Neural crest cell (in vitro differentiated cells): Measurements from ENCODE around the gene RSPRY1. TPM values are rescaled to one million over a fixed set of nuclear protein-coding genes. Genes with fewer than 3 reads are reported as not detected.
"Not testable (repeated sequence)": the region's sequence is repeated elsewhere in the genome, so short reads cannot be mapped to it uniquely, and the experiment has no call there.

Experiments used
- DNase-seq: peaks from one replicate; pipeline ENCODE4 v3.0.0; 2021; ENCODE audit warnings: low read depth, mixed read lengths, low spot score
- H3K27ac Mint-ChIP-seq: one replicate; pipeline ENCODE4 v1.8.0; 2021; ENCODE audit warnings: mild to moderate bottlenecking, mixed read lengths; ENCODE audit not compliant: unreplicated experiment
- H3K27me3 Mint-ChIP-seq: 2 replicates; pipeline ENCODE4 v1.8.0; 2021; ENCODE audit warnings: low read depth, mild to moderate bottlenecking, mixed read lengths
- H3K36me3 Mint-ChIP-seq: 2 replicates; pipeline ENCODE4 v1.8.0; 2021; ENCODE audit warnings: low read depth, mild to moderate bottlenecking, mixed read lengths
- H3K4me1 Mint-ChIP-seq: 2 replicates; pipeline ENCODE4 v1.8.0; 2021; ENCODE audit warnings: mixed read lengths
- H3K4me3 Mint-ChIP-seq: one replicate; pipeline ENCODE4 v1.8.0; 2021; ENCODE audit warnings: mild to moderate bottlenecking, mixed read lengths
- H3K9me3 Mint-ChIP-seq: 2 replicates; pipeline ENCODE4 v1.8.0; 2021; ENCODE audit warnings: mixed read lengths
- CTCF ChIP-seq: fragments of 200-600 bp; sonication (generic); conservative IDR thresholded peaks from 2 replicates; pipeline ENCODE4 v1.5.0; 2021; ENCODE audit warnings: antibody characterized with exemption, mild to moderate bottlenecking
- total RNA-seq: library from RNA; stranded (reverse); gene quantifications from 2 replicates; pipeline ENCODE4 v1.2.1, GENCODE V29; 2021

The RSPRY1 gene
- total RNA-seq, 1 donor from 2014 or later = 53.4 TPM

- no peak for TF ChIP-seq CTCF
- Mint-ChIP-seq H3K4me3 (peak overlapping the region; percentile 99), H3K27me3 (no peaks in the 10 kb centered on the region), H3K9me3 (no peaks in the 10 kb centered on the region), H3K27ac (no peak overlapping the region), H3K4me1 (peaks cover 50% of the 10 kb centered on the region), H3K36me3 (peaks cover 3% of the 10 kb centered on the region)
- no peak for DNase-seq
Observed at GRCh38 chr16:57184113-57184512, 2.0 kb upstream of the RSPRY1 start.

- H3K9me3 Mint-ChIP-seq = no peaks in the 10 kb centered on the region
- peak overlapping the region; percentile 97 for H3K27ac Mint-ChIP-seq
- no peak for DNase-seq
- TF ChIP-seq CTCF = no peak
- H3K27me3 Mint-ChIP-seq = no peaks in the 10 kb centered on the region
- peak overlapping the region; percentile 99 for H3K4me3 Mint-ChIP-seq
- H3K4me1 Mint-ChIP-seq = peaks cover 52% of the 10 kb centered on the region
- H3K36me3 Mint-ChIP-seq = peaks cover 3% of the 10 kb centered on the region
Observed at GRCh38 chr16:57184887-57185445, 1.2 kb upstream of the RSPRY1 start.

DNA sequence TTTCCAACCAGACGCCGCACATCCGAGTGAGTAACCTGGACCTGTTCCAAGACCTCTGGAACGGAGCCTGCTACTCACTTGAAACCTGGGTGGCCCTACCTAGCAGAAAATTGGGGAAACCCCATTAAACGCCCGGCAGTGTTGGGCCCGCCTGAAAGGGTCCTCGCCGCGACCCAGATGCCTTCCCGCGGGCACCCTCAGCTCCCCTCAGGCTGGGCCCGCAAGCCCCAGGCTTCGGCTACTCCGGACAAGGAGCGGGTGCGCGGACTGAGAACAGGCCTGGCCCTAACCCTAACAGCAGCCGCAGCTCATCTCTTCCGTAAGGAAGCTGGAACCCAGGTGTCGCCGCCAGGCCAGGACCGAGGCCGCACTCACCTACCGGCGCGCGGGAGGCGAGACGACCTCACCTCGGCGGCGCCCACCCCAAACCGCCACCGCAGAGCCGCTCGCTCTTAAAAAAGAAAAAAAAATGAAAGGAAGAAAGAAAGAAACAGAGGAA is 634 bp upstream of the RSPRY1 start:
- TF ChIP-seq CTCF = peak; percentile 21
- Mint-ChIP-seq H3K4me1 (peaks cover 52% of the 10 kb centered on the region), H3K27me3 (no peaks in the 10 kb centered on the region), H3K9me3 (no peaks in the 10 kb centered on the region), H3K4me3 (peak overlapping the region; percentile 99), H3K36me3 (peaks cover 3% of the 10 kb centered on the region), H3K27ac (peak overlapping the region; percentile 97)
- DNase-seq = peak; percentile 4

DNA sequence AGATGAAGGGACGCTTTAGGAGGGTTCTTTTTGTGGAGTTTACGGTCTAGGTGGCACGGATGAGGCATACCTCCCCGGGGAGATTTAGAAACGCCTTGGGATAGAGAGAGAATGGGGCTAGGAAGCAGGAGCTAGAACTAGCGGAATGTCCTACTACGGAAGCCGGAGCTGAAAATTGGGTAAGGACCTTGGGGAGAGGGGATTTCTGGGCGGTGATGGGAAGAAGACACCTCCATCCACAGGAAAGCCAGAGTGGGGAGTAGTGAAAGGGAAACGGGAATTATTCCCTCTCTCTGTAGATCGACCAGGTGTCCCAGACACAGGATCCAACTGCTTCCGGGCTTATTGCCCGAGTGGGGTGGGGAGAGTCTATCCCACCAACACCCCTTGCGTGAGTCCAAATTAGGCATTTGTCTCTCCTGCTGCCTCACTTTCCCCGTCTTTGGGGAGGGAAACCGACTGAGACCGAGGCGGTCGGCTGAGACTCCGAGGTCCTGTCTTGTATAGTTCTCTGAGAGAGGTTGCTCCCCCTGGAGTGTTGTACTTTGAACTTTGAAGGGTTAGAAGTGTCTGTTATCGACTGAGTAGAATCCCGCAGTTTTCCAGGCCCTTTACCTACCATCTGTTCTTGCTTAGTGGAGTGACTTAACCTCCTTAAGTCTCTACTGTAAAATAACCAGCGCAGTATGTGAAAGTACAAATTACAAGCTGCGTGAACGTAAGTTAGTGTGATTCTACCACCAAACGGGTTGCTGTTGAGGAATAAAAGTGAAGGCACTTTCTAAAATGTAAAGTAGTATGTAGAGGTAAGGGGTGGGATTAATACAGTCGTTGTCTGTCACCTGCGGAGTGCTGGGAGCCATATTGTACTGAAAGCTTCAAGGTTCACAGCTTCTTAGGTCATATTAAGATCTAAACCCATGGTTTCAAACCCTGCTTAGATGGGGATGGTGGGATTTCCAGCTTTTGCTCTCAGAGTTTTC is 1.0 kb downstream of the RSPRY1 start:
- peak; percentile 2 for DNase-seq
- H3K4me1 Mint-ChIP-seq = peaks cover 47% of the 10 kb centered on the region
- H3K4me3 Mint-ChIP-seq = peak overlapping the region; percentile 99
- no peak for TF ChIP-seq CTCF
- H3K9me3 Mint-ChIP-seq = no peaks in the 10 kb centered on the region
- no peaks in the 10 kb centered on the region for H3K27me3 Mint-ChIP-seq
- H3K27ac Mint-ChIP-seq = peak overlapping the region; percentile 97
- peaks cover 3% of the 10 kb centered on the region for H3K36me3 Mint-ChIP-seq

GRCh38 chr16:57187902-57188710 is 2.0 kb downstream of the RSPRY1 start:
- H3K9me3 Mint-ChIP-seq, H3K36me3 Mint-ChIP-seq, H3K27ac Mint-ChIP-seq, DNase-seq, H3K27me3 Mint-ChIP-seq: not testable (repeated sequence)
- H3K4me1 Mint-ChIP-seq = peaks cover 47% of the 10 kb centered on the region
- peak overlapping the region; percentile 99 for H3K4me3 Mint-ChIP-seq
